Epidermal melanocyte (primary cell): Measurements from ENCODE around the gene ZDHHC11.
"Not testable (repeated sequence)": the region's sequence is repeated elsewhere in the genome, so short reads cannot be mapped to it uniquely, and the experiment has no call there.

Experiments used
- DNase-seq: peaks from one replicate; pipeline ENCODE4 v3.0.0; 2011; ENCODE audit warnings: low spot score; ENCODE audit not compliant: insufficient read length

Gene ZDHHC11

GRCh38 chr5:761854-762710 lies 88.7 kb downstream of the ZDHHC11 start:
- peak; percentile 16 for DNase-seq

GRCh38 chr5:761059-761771 lies 89.6 kb downstream of the ZDHHC11 start:
- DNase-seq = peak; percentile 15

- peak; percentile 13 for DNase-seq
These were observed 90.3 kb downstream of the ZDHHC11 start for GRCh38 chr5:760363-761058.

GRCh38 chr5:759781-760362 lies 90.9 kb downstream of the ZDHHC11 start:
- DNase-seq = peak; percentile 13

- DNase-seq = peak; percentile 78
These were observed 91.6 kb downstream of the ZDHHC11 start for GRCh38 chr5:759111-759751.

GRCh38 chr5:758698-759053 lies 92.1 kb downstream of the ZDHHC11 start:
- DNase-seq = peak; percentile 15

GRCh38 chr5:757931-758697 lies 92.7 kb downstream of the ZDHHC11 start:
- peak; percentile 17 for DNase-seq

- DNase-seq = peak; percentile 15
These were observed 93.3 kb downstream of the ZDHHC11 start for GRCh38 chr5:757346-757930.

GRCh38 chr5:756865-757345 lies 93.9 kb downstream of the ZDHHC11 start:
- DNase-seq = no peak

- DNase-seq = no peak
These were observed 94.6 kb downstream of the ZDHHC11 start for GRCh38 chr5:756171-756570.

GRCh38 chr5:754143-754632 lies 96.6 kb downstream of the ZDHHC11 start:
- not testable (repeated sequence) for DNase-seq

GRCh38 chr5:753567-754142 lies 97.1 kb downstream of the ZDHHC11 start:
- DNase-seq = not testable (repeated sequence)

GRCh38 chr5:752532-753115 lies 98.2 kb downstream of the ZDHHC11 start:
- not testable (repeated sequence) for DNase-seq

GRCh38 chr5:751992-752391 lies 98.8 kb downstream of the ZDHHC11 start:
- not testable (repeated sequence) for DNase-seq

- no peak for DNase-seq
These were observed 99.3 kb downstream of the ZDHHC11 start for GRCh38 chr5:751496-751895.

GRCh38 chr5:750226-750625 lies 100.6 kb downstream of the ZDHHC11 start:
- not testable (repeated sequence) for DNase-seq

- DNase-seq = no peak
These were observed 101.6 kb downstream of the ZDHHC11 start for GRCh38 chr5:749101-749670.
